Suppressor macrophage treated with lipopolysaccharide for 1 hour (primary cell): Measurements from ENCODE around the gene ULK1.
"Not testable (repeated sequence)": the region's sequence is repeated elsewhere in the genome, so short reads cannot be mapped to it uniquely, and the experiment has no call there.

Experiments
- DNase-seq, 3 donors: peaks; one replicate each; pipeline ENCODE4 v3.0.0-alpha.2; 2020 to 2022

The ULK1 gene

GRCh38 chr12:131862600-131862993 is 31.8 kb upstream of the ULK1 start:
- no peak for DNase-seq

GRCh38 chr12:131862994-131863710 is 31.3 kb upstream of the ULK1 start:
- DNase-seq: peak; percentile 66 to 85 (median 81)

DNA sequence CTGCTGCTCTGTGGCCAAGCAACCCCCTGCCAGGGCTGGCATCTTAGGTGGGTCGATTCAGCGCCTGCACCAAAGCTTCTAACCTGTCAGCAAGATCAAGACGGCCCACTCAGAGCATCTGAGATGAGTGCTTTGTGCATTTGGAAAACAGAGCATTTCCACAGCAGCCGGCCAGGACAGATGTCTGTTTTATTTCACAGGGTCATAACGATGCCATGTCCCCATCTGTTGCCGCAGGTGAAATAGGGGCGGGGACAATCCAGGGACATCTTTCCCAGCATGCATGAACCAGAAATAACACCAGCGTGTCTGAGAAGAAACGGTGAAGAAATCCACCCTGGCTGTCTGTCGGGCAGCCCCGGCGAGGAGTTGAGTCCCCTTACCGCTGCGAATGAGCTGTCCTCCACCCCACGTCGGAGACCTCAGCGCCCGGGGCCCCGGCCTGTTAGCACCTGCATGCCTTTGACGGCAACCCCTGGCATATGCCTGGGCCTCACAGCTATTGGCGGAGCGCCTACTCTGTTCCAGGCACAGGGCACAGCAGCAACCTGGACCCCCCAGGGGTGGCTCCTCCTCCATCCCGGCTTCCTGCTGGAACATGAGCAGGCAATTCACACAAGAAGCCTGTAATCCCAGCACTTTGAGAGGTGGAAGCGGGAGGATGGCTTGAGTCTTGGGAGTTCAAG is 30.6 kb upstream of the ULK1 start:
- DNase-seq: no peak

GRCh38 chr12:131864469-131864868 is 30.0 kb upstream of the ULK1 start:
- DNase-seq: no peak

DNA sequence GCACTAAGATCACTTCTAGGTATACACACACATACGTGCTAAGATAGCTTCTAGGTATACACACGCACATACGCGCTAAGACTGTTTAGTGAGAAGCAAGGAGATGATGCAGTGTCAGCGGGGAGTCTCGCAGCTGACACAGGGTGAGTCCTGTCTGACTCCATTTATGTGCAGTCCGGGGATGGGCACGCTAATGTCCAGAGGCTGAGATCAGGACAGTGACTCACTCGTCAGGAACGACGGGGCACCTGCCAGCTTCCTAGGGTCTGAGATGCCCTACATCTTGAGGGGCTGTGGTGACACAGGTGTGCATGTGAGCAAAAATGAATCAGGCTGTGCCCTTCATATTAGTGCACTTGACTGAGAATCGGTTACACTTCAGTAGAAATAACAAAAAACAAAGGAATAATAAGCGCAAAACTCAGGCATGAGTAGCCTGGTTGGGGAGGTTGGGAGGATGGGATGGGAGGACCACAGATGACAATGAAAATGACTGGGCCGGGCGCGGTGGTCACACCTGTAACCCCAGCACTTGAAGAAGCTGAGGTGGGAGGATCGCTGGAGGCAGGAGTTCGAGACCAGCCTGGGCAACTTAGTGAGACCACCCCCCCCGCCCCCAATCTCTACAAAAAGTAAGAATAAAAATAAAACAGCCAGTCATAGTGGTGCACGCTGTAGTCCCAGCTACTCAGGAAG is 29.1 kb upstream of the ULK1 start:
- no peak for DNase-seq

DNA sequence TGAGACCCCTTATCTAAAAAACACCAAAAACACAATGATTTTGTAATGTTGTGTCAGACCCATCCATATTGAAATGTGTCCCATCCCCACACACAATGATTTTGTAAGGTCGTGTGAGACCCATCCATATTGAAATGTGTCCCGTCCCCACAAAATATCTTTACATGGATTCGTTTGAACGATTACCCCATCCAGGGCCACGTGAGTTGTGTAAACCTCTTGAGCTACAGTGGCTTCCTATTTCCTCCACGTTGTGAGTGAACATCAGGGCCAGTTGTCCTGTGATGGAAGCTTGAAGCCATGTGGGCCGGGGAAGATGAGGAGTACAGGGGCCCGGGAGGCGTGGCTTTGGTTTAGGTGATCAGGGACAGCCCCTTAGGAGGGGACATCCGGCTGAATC is 27.0 kb upstream of the ULK1 start:
- peak in 2 of 3 donors; percentile 28 to 35 for DNase-seq

GRCh38 chr12:131867891-131868675 is 26.3 kb upstream of the ULK1 start:
- DNase-seq: no peak

DNA sequence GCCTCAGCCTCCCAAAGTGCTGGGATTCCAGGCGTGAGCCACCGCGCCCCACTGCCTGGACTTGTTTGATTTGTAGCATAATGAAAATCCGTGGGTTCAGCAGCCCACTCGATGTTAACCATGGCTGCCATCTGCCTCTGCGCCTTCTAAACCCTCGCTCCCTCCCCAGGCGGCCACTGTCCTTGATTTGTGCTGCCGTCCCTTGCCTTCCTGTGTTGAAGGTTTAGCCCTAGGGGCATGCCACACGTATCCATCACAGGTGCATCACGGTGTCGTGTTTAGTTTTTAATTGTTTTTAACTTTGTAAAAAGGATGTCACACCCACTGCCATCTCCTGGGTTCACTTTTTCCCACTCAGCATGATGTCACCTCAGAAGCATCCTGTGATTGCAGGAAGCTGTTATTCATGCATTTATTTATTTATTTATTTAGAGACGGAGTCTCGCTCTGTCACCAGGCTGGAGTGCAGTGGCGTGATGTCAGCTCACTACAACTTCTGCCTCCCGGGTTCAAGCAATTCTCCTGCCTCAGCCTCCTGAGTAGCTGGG is 24.5 kb upstream of the ULK1 start:
- peak; percentile 46 to 65 (median 62) for DNase-seq

DNA sequence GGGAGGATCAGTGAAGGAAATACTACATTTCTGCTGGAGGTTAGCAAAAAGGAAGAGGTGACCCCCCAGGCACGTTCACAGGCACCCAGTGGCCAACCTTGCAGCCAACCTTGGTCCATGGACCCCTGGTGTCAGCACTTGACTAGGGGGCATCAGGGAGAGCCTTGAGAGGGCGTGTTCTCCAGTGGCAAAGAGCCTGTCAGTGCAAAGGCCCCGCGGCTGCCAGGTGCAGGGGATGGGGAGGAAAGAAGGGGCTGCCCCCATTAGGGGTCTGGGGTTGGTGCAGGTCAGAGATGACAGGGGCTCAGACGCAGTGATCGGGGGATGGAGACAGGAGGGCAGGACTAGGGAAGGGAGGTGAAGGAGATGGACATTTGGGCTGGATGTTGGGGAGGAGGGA is 22.7 kb upstream of the ULK1 start:
- no peak for DNase-seq

DNA sequence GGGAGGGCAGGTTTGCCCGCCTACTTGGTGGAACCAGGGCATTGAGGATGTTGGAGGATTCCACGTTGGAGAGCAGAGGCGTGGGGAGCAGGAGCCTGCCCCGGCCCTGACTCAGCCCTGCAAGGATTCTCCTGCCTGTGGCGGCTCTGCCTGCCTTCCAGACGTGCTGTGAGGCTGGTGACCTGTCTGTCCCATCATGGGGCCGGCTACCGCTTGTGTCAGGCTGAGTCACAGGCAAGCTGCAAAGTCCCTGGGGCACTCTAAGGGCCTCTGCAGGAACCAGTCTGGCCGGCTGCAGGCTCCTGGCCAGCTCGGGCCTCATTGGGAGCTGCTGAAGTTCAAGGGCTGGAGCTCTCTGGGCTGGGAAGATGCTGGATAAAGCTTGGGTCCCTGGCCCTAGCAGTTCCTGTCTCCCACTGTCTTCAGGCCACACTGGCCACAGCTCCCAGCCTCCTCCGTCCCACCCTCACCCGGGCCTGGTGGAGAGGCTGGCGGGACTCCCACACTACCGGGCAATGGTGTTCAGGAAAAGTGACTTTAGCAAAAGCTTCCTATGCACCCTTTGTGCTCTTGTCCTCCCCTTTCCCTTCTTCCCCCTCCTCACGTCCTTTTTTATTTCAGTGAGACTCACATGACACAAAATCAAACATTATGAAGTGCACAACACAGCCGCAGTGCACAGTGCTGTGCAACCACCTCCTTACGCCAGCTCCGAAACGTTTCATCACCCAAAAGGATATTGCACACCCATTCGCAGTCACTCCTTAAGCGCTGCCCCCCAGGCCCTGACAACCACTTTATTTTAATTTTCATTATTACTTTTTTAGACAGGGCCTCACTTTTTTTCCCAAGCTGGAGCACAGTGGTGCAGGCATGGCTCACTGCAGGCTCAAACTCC is 22.0 kb upstream of the ULK1 start:
- peak; percentile 75 to 82 (median 77) for DNase-seq

DNA sequence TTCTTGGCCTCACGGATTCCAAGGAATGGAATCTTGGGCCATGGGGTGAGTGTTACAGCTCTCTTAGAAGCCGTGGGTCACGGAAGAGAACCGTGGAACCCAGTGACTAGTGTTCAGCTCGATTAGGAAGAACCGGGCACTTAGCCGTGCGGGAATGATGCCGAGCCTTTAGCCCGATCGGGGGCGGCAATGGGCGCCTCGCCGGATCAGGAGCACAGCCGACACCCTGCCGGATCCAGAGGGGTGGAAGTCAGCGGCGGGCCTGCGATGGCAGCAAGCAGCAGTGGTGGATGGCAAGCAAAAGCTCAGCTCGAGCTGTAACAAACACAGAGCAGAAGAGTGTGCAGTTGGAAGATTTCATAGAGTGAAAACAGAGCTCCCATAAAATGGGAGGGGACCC is 21.1 kb upstream of the ULK1 start:
- DNase-seq: no peak

GRCh38 chr12:131874972-131875371 is 19.4 kb upstream of the ULK1 start:
- DNase-seq: not testable (repeated sequence)

GRCh38 chr12:131877216-131877615 is 17.2 kb upstream of the ULK1 start:
- not testable (repeated sequence) for DNase-seq

- peak; percentile 13 to 41 (median 34) for DNase-seq
Observed at GRCh38 chr12:131878436-131878835, 16.0 kb upstream of the ULK1 start.

DNA sequence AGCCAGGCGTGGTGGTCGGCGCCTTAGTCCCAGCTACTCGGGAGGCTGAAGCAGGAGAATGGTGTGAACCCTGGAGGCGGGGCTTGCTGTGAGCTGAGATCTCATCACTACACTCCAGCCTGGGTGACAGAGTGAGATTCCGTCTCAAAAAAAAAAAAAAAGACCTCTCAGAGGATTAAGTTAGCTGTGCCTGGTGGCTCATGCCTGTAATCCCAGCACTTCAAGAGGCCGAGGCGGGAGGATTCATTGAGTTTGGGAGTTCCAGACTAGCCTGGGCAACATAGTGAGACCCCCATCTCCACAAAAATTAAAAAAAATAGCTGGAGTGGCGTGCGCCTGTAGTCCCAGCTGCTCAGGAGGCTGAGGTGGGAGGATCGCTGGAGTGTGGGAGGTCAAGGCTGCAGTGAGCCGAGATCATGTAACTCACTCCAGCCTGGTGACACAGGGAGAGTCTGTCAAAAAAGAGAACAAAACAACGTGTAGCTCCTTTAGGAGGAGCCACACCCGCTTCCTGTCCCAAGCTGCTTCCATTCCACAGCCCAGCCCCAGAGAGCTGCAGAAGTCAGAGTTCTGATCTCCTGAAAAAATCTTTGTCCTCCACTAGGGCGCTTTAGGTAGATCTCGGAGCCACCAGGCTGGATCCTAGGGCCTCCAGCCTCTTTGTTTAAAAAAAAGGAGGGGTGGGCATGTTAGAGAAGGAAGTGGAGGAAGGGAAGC is 11.5 kb upstream of the ULK1 start:
- peak; percentile 39 to 61 (median 57) for DNase-seq

GRCh38 chr12:131883521-131883900 is 10.9 kb upstream of the ULK1 start:
- DNase-seq: no peak

DNA sequence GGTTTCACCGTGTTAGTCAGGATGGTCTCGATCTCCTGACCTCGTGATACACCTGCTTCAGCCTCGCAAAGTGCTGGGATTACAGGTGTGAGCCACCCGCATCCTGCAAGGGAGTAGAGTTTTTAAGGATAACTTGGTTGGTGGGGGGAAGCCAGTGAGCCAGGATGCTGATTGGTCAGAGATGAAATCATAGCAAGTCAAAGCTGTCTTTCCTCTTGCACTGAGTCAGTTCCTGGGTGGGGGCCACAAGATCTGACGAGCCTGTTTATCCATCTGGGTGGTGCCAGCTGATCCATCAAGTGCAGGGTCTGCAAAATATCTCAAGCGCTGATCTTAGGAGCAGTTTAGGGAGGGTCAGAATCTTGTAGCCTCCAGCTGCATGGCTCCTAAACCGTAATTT is 9.3 kb upstream of the ULK1 start:
- not testable (repeated sequence) for DNase-seq

DNA sequence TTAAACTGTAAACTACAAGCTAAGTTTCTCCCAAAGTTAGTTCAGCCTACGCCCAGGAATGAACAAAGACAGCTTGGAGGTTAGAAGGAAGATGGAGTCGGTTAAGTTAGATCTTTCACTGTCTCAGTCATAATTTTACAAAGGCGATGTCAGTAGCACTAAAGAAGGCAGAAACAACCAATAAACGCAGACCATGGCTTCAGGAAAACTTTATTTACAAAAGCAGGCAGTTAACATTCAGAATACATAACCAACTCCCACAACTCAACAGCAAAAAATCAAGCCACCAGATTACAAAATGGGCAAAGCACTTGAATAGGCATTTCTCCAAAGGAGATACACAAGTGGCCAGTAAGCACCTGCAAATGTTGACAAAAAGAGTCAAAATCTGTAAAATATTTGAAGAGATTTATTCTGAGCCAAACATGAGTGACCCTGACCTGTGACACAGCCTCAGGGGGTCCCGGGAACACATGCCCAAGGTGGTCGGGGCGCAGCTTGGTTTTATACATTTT is 8.8 kb upstream of the ULK1 start:
- no peak for DNase-seq

- not testable (repeated sequence) for DNase-seq
Observed at GRCh38 chr12:131891722-131892121, 2.7 kb upstream of the ULK1 start.

DNA sequence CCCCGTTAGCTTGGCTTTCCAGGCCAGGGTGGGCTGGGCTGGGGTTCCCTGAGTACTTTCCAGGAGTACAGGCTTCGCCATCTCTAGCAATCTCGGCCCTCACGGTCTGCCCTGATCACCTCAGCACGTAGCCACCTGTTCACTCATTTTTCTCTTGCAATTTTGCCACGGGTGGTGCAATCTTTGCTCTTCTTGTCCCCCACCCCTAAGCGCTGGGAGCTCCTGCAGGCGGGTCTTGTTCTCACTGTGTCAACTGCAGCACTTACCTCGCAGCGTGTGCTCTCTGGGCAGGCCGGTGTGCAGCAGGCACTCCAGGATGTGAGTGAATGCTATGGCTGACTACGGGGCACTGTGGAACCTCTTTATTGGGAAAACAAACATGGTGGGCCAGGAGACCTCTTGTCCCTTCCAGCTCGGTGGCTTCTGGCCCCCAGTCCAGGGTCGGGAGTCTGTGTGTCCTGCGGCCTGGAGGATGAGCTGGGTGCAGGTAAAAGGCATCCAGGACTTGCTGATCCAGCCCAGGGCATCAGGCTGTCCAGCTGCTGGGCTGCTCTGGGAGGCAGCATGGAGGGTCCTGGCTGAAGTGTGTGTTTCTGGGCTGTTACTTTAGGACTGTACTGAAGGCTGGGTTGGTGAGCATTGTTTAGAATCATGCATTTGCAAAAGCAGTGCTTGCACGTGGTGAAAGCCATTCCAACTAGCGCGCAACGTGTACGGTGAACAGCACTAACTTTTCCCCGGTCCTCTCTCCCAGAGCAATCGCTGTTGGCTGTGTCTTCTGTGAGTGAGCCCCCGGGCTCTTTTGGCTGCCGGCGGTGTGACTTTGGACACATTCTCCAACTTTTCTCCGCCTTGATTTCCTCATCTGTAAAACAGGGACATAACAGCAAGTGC is 1.5 kb upstream of the ULK1 start:
- DNase-seq: no peak
